NCI-H1417 (cell line): Measurements from ENCODE around the gene SETD1A.

Source experiments
- DNase-seq, 3 experiments: peaks; one replicate each; lab custom pipeline; 2025; lab: John Stamatoyannopoulos, UW

The SETD1A gene

GRCh38 chr16:30982548-30983288, 25.2 kb downstream of the SETD1A start:
- no peak for DNase-seq

DNA sequence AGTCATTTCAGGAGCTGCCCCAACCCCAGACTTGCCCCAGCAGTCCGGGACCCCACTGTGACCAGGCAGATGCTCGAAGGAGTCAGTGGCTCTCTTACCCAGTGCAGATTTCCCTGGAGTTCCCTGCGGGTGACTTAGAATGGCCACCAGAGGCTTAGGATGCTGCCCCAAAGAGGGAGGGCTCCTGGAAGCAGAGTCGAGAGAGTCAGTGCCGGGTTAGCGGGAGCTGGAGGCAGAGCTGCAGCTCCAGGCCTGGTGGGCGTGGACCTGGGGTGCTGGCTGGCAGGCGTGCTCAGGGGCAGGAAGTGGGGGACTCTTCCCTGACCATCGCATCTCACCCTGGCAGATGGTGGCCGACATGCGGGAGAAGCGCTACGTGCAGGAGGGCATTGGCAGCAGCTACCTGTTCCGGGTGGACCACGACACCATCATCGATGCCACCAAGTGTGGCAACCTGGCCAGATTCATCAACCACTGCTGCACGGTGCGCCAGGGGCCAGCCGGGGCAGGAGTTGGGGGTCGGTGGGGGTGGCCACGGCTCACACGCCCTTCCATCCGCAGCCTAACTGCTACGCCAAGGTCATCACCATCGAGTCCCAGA, 25.8 kb downstream of the SETD1A start:
- no peak for DNase-seq

DNA sequence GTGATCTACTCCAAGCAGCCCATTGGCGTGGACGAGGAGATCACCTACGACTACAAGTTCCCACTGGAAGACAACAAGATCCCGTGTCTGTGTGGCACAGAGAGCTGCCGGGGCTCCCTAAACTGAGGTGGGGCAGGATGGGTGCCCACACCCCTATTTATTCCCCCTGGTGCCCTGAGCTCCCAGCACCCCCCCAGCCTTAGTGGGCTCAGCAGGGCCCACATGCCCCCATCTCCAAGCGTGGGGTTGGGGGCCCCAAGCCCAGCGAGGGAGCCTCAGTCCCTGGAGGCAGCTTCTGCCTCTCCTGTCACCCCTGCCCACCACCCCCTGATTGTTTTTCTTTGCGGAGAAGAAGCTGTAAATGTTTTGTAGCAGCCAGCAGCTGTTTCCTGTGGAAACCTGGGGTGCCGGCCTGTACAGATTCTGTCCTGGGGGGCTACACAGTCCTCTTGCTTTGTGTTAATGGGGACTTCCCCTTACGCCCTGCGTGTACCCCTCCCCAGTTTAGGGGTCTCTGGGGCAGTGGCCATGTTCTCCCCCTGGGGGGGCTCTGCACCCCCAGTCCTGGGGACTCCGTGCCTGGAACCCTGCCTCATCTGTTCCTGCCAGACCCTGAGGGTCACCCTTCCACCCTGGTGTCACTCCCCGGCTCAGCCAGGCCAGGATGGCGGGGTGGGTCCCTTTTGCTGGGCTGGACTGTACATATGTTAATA, 26.5 kb downstream of the SETD1A start:
- no peak for DNase-seq

DNA sequence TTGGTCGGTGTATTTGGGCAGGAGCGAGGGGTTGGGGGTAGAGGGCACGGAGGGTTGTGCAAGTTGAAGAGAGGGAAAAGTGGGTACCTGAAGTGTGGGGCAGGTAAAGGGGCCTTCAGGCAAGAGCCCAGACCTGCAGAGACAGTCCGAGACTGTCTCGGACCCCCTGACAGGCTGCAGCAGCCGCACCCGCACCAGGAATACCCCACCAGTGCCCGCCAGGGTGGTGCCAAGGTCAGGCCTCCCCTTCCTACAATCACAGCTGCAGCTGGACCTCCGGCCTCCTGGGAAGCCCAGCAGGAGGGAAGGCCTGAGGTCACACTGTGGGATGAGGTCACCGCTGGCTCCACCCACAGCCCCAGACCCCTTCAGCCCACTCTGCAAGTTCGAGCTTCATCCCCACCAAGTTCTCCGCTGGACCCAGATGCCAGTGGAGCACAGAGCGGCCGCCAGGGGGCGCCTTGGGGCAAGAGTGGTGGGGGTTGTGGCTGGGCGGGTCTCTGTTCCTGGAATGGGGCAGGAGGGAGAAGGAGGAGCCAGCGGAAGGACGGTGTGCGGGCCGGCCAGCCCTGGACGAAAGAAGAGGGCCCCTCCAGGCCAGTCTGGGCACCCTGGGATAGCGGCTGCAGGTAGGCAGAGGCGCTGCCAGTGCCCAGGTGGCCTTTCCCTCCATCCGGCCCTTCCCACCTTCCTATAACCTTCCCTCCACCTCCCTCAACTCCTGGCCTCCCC, 27.3 kb downstream of the SETD1A start, which contains the start of gene HSD3B7:
Gene HSD3B7, plus strand, starts transcription at position 539 of the 732 bp plus-strand sequence. CDS start 452 bp downstream, outside the sequence.
- DNase-seq, result peak; percentile 36 to 72 (median 59)

GRCh38 chr16:30985401-30986128, 28.0 kb downstream of the SETD1A start:
- peak in 2 of 3 experiments; percentile 62 to 80 for DNase-seq

DNA sequence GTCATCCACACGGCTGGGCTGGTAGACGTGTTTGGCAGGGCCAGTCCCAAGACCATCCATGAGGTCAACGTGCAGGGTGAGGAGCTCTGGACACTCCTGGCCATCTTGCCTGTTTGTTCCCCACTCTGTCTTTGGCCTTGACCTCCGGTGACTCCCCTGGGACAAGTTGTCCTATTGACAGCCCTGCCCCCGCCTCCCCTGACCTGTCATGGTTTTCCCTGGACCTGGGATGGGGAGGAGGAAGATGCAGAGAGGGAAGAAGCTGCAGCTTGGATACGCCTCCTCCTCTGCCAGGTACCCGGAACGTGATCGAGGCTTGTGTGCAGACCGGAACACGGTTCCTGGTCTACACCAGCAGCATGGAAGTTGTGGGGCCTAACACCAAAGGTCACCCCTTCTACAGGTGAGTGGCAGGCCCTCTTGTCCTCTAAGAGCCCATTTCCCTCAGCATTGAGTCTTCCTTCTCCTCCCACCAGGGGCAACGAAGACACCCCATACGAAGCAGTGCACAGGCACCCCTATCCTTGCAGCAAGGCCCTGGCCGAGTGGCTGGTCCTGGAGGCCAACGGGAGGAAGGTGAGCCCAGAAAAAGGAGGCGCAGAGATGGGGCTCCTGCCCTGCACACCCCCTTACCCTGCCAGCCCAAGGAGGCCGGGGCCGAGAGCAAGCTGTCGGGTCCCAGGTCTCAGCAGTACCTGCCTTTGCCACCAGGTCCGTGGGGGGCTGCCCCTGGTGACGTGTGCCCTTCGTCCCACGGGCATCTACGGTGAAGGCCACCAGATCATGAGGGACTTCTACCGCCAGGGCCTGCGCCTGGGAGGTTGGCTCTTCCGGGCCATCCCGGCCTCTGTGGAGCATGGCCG, 28.8 kb downstream of the SETD1A start:
- peak in 1 of 3 experiments; percentile 17 for DNase-seq

- DNase-seq, result no peak
Measured at GRCh38 chr16:30987581-30988190, 30.1 kb downstream of the SETD1A start.

DNA sequence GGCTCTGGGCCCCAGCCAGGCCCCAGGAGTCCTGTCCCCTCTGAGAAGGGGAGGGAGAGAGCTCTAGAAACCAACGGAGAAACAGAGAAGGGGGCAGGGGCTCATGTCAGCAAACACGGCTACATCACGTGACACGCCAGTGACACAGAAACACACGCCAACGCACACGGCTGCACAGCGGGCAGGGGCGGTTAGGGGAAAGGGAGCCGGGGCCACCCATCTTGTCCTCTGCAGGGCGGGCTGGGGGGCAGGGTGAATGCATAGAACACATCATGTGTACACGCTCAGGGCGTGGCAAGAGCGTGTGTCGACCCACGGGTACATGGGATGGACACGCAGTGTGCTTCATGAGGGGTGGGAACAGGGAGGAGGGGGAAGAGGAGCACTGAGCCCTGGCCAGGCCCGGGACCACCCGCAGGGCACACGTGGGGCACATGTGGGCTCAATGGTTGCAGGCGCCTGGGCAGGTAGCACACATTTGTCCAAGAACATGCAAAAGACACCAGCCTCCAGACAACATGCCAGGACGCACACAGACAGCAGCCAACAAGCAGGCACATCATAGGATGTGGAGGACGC, 32.0 kb downstream of the SETD1A start:
- no peak for DNase-seq

DNA sequence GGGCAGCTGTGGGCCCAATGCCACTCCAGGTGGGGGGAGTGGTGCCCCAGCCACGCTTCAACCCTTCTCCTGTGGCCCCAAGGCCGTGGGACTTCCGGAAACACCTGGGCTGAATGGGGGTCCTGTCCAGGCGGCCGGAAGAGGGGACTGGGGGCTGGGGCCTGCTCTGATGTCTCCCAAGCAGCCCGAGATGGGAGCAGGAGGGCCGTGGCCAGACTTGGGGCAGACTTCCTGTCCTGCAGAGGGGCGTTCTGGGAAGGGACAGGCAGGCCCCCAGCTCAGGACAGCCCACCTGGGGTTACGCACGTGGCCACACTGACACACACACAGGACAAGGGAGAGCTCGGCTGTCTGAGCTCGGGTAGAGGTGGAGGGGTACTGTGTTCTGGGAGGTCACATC, 32.6 kb downstream of the SETD1A start:
- DNase-seq, result no peak

DNA sequence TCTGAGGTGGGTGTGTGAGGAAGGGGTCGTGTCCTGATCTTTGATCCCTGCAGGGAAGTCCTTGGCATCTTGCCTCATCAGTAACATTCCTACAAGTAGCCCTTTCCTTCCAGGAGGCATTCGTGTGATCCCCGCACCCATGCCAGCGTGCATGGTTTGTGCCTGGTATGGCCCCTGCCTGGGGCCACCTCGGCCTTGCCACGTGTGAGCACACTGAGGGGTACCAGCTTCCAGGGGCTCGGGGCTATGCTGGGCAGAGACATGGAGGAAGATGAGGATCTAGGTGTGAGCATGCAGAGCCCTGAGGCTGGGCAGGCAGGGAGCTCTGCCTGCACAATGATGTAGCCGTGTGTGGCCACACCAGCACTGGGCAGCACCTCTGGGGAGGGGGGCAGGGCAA, 33.5 kb downstream of the SETD1A start:
- DNase-seq, result no peak

- no peak for DNase-seq
Measured at GRCh38 chr16:30992276-30992780, 34.8 kb downstream of the SETD1A start.

- DNase-seq, result no peak
Measured at GRCh38 chr16:30992931-30993816, 35.6 kb downstream of the SETD1A start.

GRCh38 chr16:30995927-30996323, 38.4 kb downstream of the SETD1A start:
- DNase-seq, result no peak

DNA sequence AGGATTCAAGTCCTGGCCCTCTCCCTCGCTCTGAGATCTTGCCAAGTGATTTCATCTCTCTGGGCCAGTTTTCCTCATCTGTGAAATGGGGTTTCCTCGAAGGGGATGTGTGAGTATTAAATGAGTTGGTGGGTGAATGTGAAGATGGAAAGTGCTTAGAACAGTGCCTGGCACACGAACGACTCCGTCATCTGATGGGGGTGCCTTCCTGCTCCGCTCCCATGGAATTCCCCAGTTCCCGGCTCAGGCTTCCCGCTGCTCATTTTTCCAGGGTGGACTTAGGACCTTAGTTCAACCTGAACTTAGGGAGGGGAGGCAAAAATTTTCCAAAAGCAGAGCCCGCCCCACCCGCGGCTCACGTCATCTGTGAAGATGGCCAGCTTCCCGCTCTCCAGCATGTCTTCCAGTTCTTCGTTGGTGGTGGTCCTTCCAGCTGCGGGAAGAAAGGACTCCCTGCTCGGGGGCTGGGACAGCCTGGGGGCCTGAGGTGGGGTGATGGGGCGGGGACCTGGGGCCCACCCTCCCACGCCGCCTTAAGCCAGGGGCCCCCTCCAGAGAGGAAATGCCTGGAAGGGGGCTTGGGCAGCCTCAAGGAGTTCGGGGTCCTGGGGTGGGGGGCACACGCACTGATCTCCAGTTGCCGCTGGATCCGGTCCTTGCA, 38.9 kb downstream of the SETD1A start:
- DNase-seq, result no peak

DNA sequence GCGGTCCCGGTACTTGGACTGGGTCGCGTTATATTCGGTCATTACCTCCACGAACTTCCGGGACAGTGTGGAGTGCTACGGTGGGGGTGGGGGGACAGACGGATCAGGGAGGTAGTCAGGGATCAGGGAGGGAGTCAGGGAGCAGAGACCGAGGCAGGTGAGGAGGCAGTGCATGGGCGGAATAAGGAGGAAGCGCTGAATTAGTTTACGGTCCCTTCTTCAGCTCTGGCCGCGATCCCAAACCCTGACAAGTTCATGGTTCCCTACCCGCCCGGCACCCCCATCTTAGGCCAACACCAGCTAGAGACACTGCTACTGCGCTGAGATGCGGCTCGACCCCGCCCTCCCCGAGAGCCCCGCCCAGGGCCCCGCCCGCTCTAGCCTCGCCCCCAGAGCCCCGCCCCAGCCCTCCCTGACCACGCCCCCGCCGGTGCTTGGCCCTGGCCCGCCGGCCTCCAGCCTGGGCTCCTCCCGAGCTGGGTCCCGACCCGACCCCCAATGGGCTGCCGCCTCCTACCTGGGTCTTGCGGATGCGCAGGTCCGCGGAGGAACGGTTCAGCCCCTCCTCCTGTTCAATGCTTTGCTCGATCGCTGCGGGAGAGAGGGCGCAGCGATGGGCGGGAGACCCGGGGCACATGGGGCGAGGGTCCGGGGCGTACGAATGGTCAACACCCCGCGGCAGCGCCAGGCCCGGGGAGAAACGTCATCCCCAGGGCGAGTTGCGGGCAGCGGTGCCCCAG, 39.6 kb downstream of the SETD1A start:
- DNase-seq, result peak in 1 of 3 experiments; percentile 11

DNA sequence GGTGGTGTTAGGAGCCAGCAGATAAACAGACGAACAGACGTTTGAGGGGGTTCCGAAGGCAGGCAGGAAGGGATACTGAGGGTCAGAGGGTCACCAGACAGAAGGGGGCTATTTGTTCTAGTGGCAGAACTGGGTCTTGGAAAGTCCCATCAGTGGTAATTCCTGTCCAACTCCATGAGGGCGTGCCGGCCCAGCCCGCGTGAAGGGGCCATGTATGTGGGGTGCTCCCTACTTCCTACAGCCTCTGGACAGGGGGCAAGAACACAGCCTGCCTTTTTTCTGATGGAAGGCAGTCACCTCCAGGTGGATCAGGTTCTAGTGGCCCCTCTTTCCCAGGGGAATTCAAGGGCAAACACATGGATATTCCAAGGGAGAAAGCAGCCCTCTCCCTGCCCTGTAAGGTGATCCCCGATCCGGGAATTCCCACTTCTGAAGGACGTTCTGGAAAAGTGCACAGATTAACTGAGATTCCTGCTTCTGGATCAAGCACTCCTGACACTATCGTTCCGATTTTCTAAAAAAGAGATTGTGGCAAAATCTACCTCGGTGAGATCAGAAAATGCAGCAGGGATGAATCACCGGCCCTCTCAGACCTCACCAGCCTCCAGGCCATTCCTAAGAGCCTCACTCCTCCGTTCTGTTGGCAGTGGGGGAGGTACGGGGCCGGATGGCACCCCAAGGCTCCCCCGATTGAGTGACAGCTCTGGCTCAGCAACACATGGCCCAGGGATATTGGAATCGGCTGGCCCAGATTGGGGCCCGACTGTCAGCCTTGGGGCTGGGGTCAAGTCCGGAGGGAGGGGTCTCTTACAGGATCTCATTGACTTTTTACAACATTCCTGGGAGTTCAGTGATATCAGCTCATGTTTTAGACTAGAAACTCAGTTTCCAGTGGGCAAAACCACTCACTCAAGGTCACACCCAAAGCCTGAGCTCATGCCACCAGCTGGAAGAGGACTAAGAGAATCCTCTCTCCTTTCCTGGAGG, 40.5 kb downstream of the SETD1A start:
- DNase-seq, result no peak
